Neural progenitor cell (in vitro differentiated cells): ENCODE results near the gene DELE1. TPM values are rescaled to one million over a fixed set of nuclear protein-coding genes. Genes with fewer than 3 reads are reported as not detected.

Experiments
- DNase-seq: peaks from one replicate; pipeline ENCODE4 v3.0.0-alpha.2; 2016; ENCODE audit warnings: low spot score
- H2AFZ ChIP-seq: fragments of 200-600 bp; sonication (generic); replicated peaks from 2 replicates; pipeline ENCODE4 v1.6.1; 2016; ENCODE audit warnings: antibody characterized with exemption
- H3F3A ChIP-seq: fragments of 200-600 bp; sonication (generic); 2 replicates; pipeline ENCODE4 v1.6.1; 2016; ENCODE audit warnings: antibody characterized with exemption, low read depth
- H3K27ac ChIP-seq: fragments of 200-600 bp; sonication (generic); 2 replicates; pipeline ENCODE4 v1.5.1; 2016; ENCODE audit warnings: mild to moderate bottlenecking
- H3K27me3 ChIP-seq: fragments of 200-600 bp; sonication (generic); 2 replicates; pipeline ENCODE4 v1.6.1; 2016; ENCODE audit warnings: mild to moderate bottlenecking, moderate library complexity
- H3K36me3 ChIP-seq: fragments of 200-600 bp; sonication (generic); 2 replicates; pipeline ENCODE4 v1.5.1; 2016
- H3K4me1 ChIP-seq: fragments of 200-600 bp; sonication (generic); 2 replicates; pipeline ENCODE4 v1.6.1; 2016; ENCODE audit warnings: mixed run types
- H3K4me2 ChIP-seq: fragments of 200-600 bp; sonication (generic); 2 replicates; pipeline ENCODE4 v1.6.1; 2016
- H3K4me3 ChIP-seq: fragments of 200-600 bp; sonication (generic); 2 replicates; pipeline ENCODE4 v1.5.1; 2016
- H3K79me2 ChIP-seq: fragments of 200-600 bp; sonication (generic); 2 replicates; pipeline ENCODE4 v1.6.1; 2016; ENCODE audit warnings: low read depth
- H3K9ac ChIP-seq: fragments of 200-600 bp; sonication (generic); 2 replicates; pipeline ENCODE4 v1.6.1; 2016
- H3K9me3 ChIP-seq: fragments of 200-600 bp; sonication (generic); 2 replicates; pipeline ENCODE4 v1.5.1; 2016; ENCODE audit warnings: low read depth
- H4K20me1 ChIP-seq: fragments of 200-600 bp; sonication (generic); 2 replicates; pipeline ENCODE4 v1.6.1; 2016; ENCODE audit warnings: low read depth
- H3K27ac Mint-ChIP-seq: 3 replicates; pipeline ENCODE4 v1.8.0; 2021; ENCODE audit warnings: mixed read lengths
- H3K27me3 Mint-ChIP-seq: 2 replicates; pipeline ENCODE4 v1.8.0; 2022; ENCODE audit warnings: low read depth, mild to moderate bottlenecking, inconsistent platforms, moderate library complexity, mixed read lengths; ENCODE audit not compliant: insufficient read depth
- H3K36me3 Mint-ChIP-seq: 3 replicates; pipeline ENCODE4 v1.8.0; 2021; ENCODE audit warnings: mixed read lengths
- H3K4me1 Mint-ChIP-seq: 3 replicates; pipeline ENCODE4 v1.8.0; 2021; ENCODE audit warnings: mixed read lengths
- H3K4me3 Mint-ChIP-seq: 3 replicates; pipeline ENCODE4 v1.8.0; 2021; ENCODE audit warnings: mild to moderate bottlenecking, moderate library complexity, mixed read lengths
- H3K9me3 Mint-ChIP-seq: 3 replicates; pipeline ENCODE4 v1.8.0; 2020; ENCODE audit warnings: mixed read lengths
- EZH2 ChIP-seq: fragments of 200-600 bp; sonication (generic); IDR thresholded peaks from 2 replicates; pipeline ENCODE4 v1.6.1; 2017; ENCODE audit warnings: antibody characterized with exemption, mild to moderate bottlenecking, moderate library complexity
- EZH2phosphoT487 ChIP-seq: fragments of 200-600 bp; sonication (generic); IDR thresholded peaks from 2 replicates; pipeline ENCODE4 v1.6.1; 2017; ENCODE audit warnings: antibody characterized with exemption
- total RNA-seq: library from RNA; depleted of rRNA; stranded (reverse); fragments of >200 nt; gene quantifications from 2 replicates; pipeline ENCODE4 v1.2.3, GENCODE V29; 2015; ENCODE audit warnings: low replicate concordance
- TF ChIP-seq, protein P1 (sequence below): fragments of 200-600 bp; sonication (generic); IDR thresholded peaks from 2 replicates; pipeline ENCODE4 v1.5.1; 2017; ENCODE audit warnings: antibody characterized with exemption, mild to moderate bottlenecking

DELE1 gene
- total RNA-seq, 1 donor from 2014 or later, result 47.7 TPM

DNA sequence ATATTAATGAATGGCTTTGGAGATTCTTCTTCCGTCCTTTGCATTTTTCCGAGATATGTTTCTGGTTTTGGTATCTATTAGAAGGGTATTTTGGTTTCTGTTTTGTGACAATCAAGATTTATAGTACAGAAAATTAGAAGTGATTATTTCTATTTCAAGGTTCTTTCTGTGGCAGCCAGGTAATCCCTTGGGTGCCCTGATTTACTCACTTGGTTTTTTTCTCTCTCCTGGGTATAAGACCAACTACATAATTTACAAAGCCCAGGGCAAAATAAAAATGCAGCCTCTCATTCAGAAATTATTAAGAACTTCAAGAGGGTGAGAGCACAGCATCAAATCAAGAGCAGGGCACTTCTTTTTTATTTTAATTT, 43.3 kb downstream of the DELE1 start:
- H3K27ac Mint-ChIP-seq, result no peak overlapping the region
- Histone ChIP-seq H4K20me1 (no peaks in the 10 kb centered on the region), H3K4me1 (peaks cover 6% of the 10 kb centered on the region), H3K4me2 (no peak overlapping the region), H2AFZ (no peak overlapping the region), H3F3A (peaks cover 13% of the 10 kb centered on the region), H3K4me3 (no peak overlapping the region), H3K27me3 (no peaks in the 10 kb centered on the region), H3K36me3 (no peaks in the 10 kb centered on the region), H3K9ac (no peak overlapping the region), H3K9me3 (no peaks in the 10 kb centered on the region), H3K79me2 (peaks cover 19% of the 10 kb centered on the region), H3K27ac (no peak overlapping the region)
- peaks cover 16% of the 10 kb centered on the region for H3K4me1 Mint-ChIP-seq
- no peak for TF ChIP-seq EZH2
- TF ChIP-seq EZH2phosphoT487, result no peak
- TF ChIP-seq, protein P1, sequence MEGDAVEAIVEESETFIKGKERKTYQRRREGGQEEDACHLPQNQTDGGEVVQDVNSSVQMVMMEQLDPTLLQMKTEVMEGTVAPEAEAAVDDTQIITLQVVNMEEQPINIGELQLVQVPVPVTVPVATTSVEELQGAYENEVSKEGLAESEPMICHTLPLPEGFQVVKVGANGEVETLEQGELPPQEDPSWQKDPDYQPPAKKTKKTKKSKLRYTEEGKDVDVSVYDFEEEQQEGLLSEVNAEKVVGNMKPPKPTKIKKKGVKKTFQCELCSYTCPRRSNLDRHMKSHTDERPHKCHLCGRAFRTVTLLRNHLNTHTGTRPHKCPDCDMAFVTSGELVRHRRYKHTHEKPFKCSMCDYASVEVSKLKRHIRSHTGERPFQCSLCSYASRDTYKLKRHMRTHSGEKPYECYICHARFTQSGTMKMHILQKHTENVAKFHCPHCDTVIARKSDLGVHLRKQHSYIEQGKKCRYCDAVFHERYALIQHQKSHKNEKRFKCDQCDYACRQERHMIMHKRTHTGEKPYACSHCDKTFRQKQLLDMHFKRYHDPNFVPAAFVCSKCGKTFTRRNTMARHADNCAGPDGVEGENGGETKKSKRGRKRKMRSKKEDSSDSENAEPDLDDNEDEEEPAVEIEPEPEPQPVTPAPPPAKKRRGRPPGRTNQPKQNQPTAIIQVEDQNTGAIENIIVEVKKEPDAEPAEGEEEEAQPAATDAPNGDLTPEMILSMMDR, result no peak
- H3K27me3 Mint-ChIP-seq, result peaks cover 2% of the 10 kb centered on the region
- H3K9me3 Mint-ChIP-seq, result no peaks in the 10 kb centered on the region
- no peak for DNase-seq
- no peaks in the 10 kb centered on the region for H3K36me3 Mint-ChIP-seq
- no peak overlapping the region for H3K4me3 Mint-ChIP-seq

DNA sequence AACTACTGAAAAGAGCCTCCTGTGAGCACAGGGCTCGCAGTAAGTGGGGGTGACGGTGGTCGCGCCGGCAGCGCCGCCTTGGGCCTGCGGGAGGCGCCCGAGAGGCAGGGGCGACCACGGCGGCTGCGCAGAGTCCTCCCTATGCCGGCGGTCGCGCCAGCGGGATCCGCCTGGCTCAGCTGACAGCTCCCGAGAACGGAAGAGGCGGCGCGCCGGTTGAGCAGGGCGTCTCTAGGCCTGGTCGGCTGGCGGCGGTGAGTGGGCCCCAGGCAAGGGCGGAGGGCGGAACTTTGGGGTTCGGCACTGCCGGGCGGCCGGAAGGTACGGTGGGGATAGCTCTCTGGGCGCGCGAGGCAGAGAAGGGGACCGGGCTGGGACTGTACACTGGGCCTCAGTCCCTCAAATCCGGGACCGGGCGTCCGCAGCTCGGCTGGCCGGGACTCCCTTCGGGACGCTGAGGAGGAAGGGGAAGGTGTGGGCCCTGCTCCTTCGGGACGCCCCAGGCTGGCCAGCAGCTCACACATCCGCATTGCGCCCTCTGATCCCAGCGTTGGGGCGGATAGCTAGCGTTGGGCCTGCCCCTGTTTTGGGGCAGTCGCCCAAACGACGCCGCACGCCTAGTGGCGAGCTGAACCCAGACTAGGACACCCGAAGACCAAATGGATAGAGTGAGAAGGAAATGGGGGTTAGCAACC, 45.4 kb downstream of the DELE1 start, which contains the start of gene RNF14:
Gene RNF14 (plus strand): TSS at position 192 of the 695 bp plus-strand sequence. CDS start 4,484 bp downstream, outside the sequence.
- H3K9me3 ChIP-seq, result no peaks in the 10 kb centered on the region
- no peaks in the 10 kb centered on the region for H3K27me3 ChIP-seq
- H3K9ac ChIP-seq, result peak within 1 kb of the TSS; percentile 47
- peak within 1 kb of the TSS; percentile 97 for H3K4me3 Mint-ChIP-seq
- peaks cover 19% of the 10 kb centered on the region for H3K79me2 ChIP-seq
- H3F3A ChIP-seq, result peaks cover 13% of the 10 kb centered on the region
- peak; percentile 98 for DNase-seq
- H3K4me2 ChIP-seq, result peak within 1 kb of the TSS; percentile 76
- no peaks in the 10 kb centered on the region for H3K9me3 Mint-ChIP-seq
- peaks cover 16% of the 10 kb centered on the region for H3K4me1 Mint-ChIP-seq
- peaks cover under 1% of the 10 kb centered on the region for H3K36me3 ChIP-seq
- peak within 1 kb of the TSS; percentile 85 for H3K27ac ChIP-seq
- peak within 1 kb of the TSS; percentile 83 for H3K4me3 ChIP-seq
- peaks cover 2% of the 10 kb centered on the region for H3K36me3 Mint-ChIP-seq
- peak within 1 kb of the TSS; percentile 98 for H2AFZ ChIP-seq
- peak within 1 kb of the TSS; percentile 94 for H3K27ac Mint-ChIP-seq
- H3K4me1 ChIP-seq, result peaks cover 6% of the 10 kb centered on the region
- TF ChIP-seq, protein P1, result peak; percentile 83
- TF ChIP-seq EZH2, result no peak
- peaks cover 2% of the 10 kb centered on the region for H3K27me3 Mint-ChIP-seq
- no peaks in the 10 kb centered on the region for H4K20me1 ChIP-seq

DNA sequence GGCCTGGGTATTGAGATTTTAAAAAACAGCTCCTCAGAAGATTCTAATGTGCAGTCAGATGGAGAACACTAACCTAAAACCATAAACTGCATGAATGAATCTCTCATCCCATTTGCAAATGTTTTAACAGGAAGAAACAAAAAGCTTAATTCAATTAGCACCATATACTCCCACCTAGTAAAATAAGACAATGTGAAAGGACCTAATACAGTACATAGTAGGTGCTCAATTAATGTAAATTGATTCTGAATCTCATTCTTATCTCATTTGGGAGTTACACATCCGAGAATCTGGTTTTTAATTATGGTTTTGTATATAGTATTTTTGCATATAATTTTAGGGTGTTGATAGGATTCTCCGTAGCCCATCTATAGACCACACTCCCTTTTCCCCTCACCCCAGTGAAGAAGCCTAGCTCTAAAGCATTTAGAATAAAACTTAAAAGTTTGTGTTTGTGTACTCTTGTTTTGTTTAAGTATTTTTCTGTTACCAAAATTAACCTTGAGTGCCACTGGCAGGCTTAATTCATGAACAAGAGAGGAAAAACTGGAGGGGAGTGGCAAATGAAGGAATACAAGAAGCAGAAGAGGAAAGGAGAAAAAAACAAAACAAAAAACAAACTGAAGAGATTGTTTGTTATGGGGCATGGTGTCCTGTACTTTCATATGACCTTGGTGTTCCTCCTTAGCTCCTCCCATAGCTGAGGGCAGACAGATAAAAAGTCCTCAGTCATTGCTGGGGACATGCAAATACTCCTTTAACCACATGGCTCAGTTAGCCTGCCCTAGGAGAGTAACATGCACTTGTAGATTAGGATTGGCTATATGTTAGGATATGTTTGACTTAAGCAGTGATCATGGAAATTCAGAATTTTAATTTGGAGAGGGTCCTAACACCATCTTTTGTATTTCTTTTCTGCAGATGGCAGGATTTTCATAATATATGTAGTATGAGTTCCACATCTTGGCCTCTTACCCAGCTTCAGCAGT, 46.4 kb downstream of the DELE1 start:
- H3K79me2 ChIP-seq, result peaks cover 19% of the 10 kb centered on the region
- H3K9me3 Mint-ChIP-seq, result no peaks in the 10 kb centered on the region
- H3K27ac ChIP-seq, result peak overlapping the region; percentile 85

More for the DNA sequence above, 46.4 kb downstream of the DELE1 start:
- peaks cover 5% of the 10 kb centered on the region for H3K36me3 ChIP-seq
- peaks cover 6% of the 10 kb centered on the region for H3K4me1 ChIP-seq
- H3F3A ChIP-seq, result peaks cover 13% of the 10 kb centered on the region
- H3K9me3 ChIP-seq, result no peaks in the 10 kb centered on the region
- peak overlapping the region; percentile 92 for H2AFZ ChIP-seq
- H4K20me1 ChIP-seq, result no peaks in the 10 kb centered on the region
- peaks cover 16% of the 10 kb centered on the region for H3K4me1 Mint-ChIP-seq
- H3K4me2 ChIP-seq, result peak overlapping the region; percentile 76
- no peak for TF ChIP-seq EZH2
- TF ChIP-seq, protein P1, result no peak
- no peak for TF ChIP-seq EZH2phosphoT487
- peak overlapping the region; percentile 83 for H3K4me3 ChIP-seq
- no peaks in the 10 kb centered on the region for H3K27me3 ChIP-seq
- H3K9ac ChIP-seq, result peak overlapping the region; percentile 47
- no peak for DNase-seq
- H3K27ac Mint-ChIP-seq, result peak overlapping the region; percentile 82
- peaks cover 8% of the 10 kb centered on the region for H3K36me3 Mint-ChIP-seq
- peaks cover 2% of the 10 kb centered on the region for H3K27me3 Mint-ChIP-seq
- H3K4me3 Mint-ChIP-seq, result peak overlapping the region; percentile 97
